HCT116 (cell line): ENCODE data around the gene SCN3B. TPM values are rescaled to one million over a fixed set of nuclear protein-coding genes. Genes with fewer than 3 reads are reported as not detected.

Experiments used
- ATAC-seq: fragments of 200-7000 bp; cut with Tn5 transposase; 2 replicates; pipeline ENCODE4 v1.9.1; 2020; ENCODE audit warnings: mild to moderate bottlenecking, moderate library complexity
- BruUV-seq: library from RNA; stranded (reverse); fragments of 400-500 nt; replicated peaks from 2 replicates; lab custom pipeline; 2021; lab: Mats Ljungman, UMichigan
- CTCF ChIA-PET: fragments of 300-600 bp; sonication (Branson Sonifier 250); formaldehyde crosslinking; loops from one replicate; lab custom pipeline; 2021; ENCODE audit warnings: antibody characterized with exemption; lab: Charles Lee
- POLR2A ChIA-PET: fragments of 300-600, 350-600 bp; sonication (Branson Sonifier 250); formaldehyde crosslinking; loops from one replicate; lab custom pipeline; 2021; ENCODE audit warnings: antibody characterized with exemption; lab: Charles Lee
- RAD21 ChIA-PET, 2 experiments: fragments of 300-600 bp; sonication (Branson Sonifier 250); formaldehyde crosslinking; loops; one replicate each; lab custom pipeline; 2023; ENCODE audit warnings: low total read pairs in 2 of 2; ENCODE audit not compliant: uncharacterized antibody in 2 of 2, unreplicated experiment in 2 of 2, low non-redundant PET in 1 of 2; lab: Charles Lee
- DNase-seq: peaks from one replicate; pipeline ENCODE4 v3.0.0-alpha.2; 2010; ENCODE audit warnings: low read depth, low spot score
- H2AFZ ChIP-seq: fragments of 200-600 bp; shearing (Covaris generic), sonication (generic); 2 replicates; pipeline ENCODE4 v1.6.1; 2017; ENCODE audit warnings: low read depth, mixed run types, mixed read lengths, antibody characterized with exemption, low read length; ENCODE audit not compliant: poor library complexity, severe bottlenecking
- H3K27ac ChIP-seq: 2 replicates; pipeline ENCODE4 v1.5.1; 2012; ENCODE audit warnings: low read depth, low read length
- H3K27me3 ChIP-seq: fragments of 200-600 bp; sonication (generic); 2 replicates; pipeline ENCODE4 v1.6.1; 2016; ENCODE audit warnings: mixed run types, low read length, mixed read lengths; ENCODE audit not compliant: insufficient read depth
- H3K36me3 ChIP-seq, 2 experiments: fragments of 200-500 bp in 1 of 2; fragments of 200-600 bp in 1 of 2; sonication (Bioruptor generic) in 1 of 2; sonication (generic) in 1 of 2; 2 replicates each; pipeline versions ENCODE4 v1.5.1 to v1.6.1; 2014 to 2016; ENCODE audit warnings: low read length in 2 of 2, inconsistent platforms in 1 of 2, mixed read lengths in 1 of 2, mixed run types in 1 of 2; ENCODE audit not compliant: insufficient read depth in 2 of 2, control insufficient read depth in 1 of 2
- H3K4me1 ChIP-seq, 2 experiments: fragments of 200-600 bp in 1 of 2; sonication (generic) in 1 of 2; 2 replicates each; pipeline versions ENCODE4 v1.5.1 to v1.6.1; 2012 to 2017; ENCODE audit warnings: low read length in 2 of 2, inconsistent platforms in 1 of 2, mild to moderate bottlenecking in 1 of 2, mixed read lengths in 1 of 2, mixed run types in 1 of 2, moderate library complexity in 1 of 2; ENCODE audit not compliant: insufficient read depth in 2 of 2, control insufficient read depth in 1 of 2
- H3K4me2 ChIP-seq: fragments of 200-600 bp; sonication (generic); 2 replicates; pipeline ENCODE4 v1.6.1; 2017; ENCODE audit warnings: mixed run types, low read length, mixed read lengths
- H3K4me3 ChIP-seq, 2 experiments: fragments of 200-600 bp in 1 of 2; sonication (generic) in 1 of 2; replicated peaks in 1 of 2; 2 replicates each; pipeline ENCODE4 v1.5.1; 2011 to 2016; ENCODE audit warnings: low read length in 2 of 2, control low read depth in 1 of 2, low read depth in 1 of 2, mild to moderate bottlenecking in 1 of 2, mixed read lengths in 1 of 2, mixed run types in 1 of 2
- H3K79me2 ChIP-seq: fragments of 200-600 bp; sonication (generic); 2 replicates; pipeline ENCODE4 v1.6.1; 2017; ENCODE audit warnings: mild to moderate bottlenecking, mixed run types, low read length, moderate library complexity, mixed read lengths; ENCODE audit not compliant: insufficient read depth
- H3K9ac ChIP-seq: fragments of 200-600 bp; sonication (generic); 2 replicates; pipeline ENCODE4 v1.6.1; 2016; ENCODE audit warnings: low read length, mixed read lengths
- H3K9me2 ChIP-seq: fragments of 200-600 bp; sonication (generic), shearing (Covaris generic); 2 replicates; pipeline ENCODE4 v1.6.1; 2017; ENCODE audit warnings: mixed run types, mild to moderate bottlenecking, moderate library complexity; ENCODE audit not compliant: insufficient read depth
- H3K9me3 ChIP-seq, 2 experiments: fragments of 200-500 bp in 1 of 2; fragments of 200-600 bp in 1 of 2; sonication (Bioruptor generic) in 1 of 2; sonication (generic) in 1 of 2; 2 replicates each; pipeline ENCODE4 v1.6.1; 2014 to 2017; ENCODE audit warnings: low read length in 2 of 2, mixed read lengths in 2 of 2, inconsistent platforms in 1 of 2, low read depth in 1 of 2, mild to moderate bottlenecking in 1 of 2, mixed run types in 1 of 2, moderate library complexity in 1 of 2; ENCODE audit not compliant: control insufficient read depth in 1 of 2, insufficient read depth in 1 of 2
- H4K20me1 ChIP-seq: fragments of 200-600 bp; sonication (generic), shearing (Covaris generic); 2 replicates; pipeline ENCODE4 v1.6.1; 2017; ENCODE audit warnings: mixed run types, mild to moderate bottlenecking, moderate library complexity; ENCODE audit not compliant: insufficient read depth
- ATF3 ChIP-seq: IDR thresholded peaks from 2 replicates; pipeline ENCODE4 v1.6.1; 2012
- CEBPB ChIP-seq: IDR thresholded peaks from 2 replicates; pipeline ENCODE4 v1.6.1; 2012; ENCODE audit warnings: low read depth
- CTCF ChIP-seq, 3 experiments: fragments of 200-600 bp in 1 of 3; sonication (generic) in 1 of 3; IDR thresholded peaks in 2 of 3; conservative IDR thresholded peaks in 1 of 3; 2 replicates each; pipeline ENCODE4 v1.5.1; 2012 to 2017; ENCODE audit warnings: low read depth in 2 of 3, low read length in 2 of 3, antibody characterized with exemption in 1 of 3, borderline replicate concordance in 1 of 3, control low read depth in 1 of 3, mild to moderate bottlenecking in 1 of 3, mixed read lengths in 1 of 3, mixed run types in 1 of 3, moderate library complexity in 1 of 3; ENCODE audit not compliant: insufficient read depth in 1 of 3
- ELF1 ChIP-seq: IDR thresholded peaks from 2 replicates; pipeline ENCODE4 v1.6.1; 2012; ENCODE audit warnings: low read depth, borderline replicate concordance
- EZH2 ChIP-seq: fragments of 200-600 bp; sonication (generic); IDR thresholded peaks from 2 replicates; pipeline ENCODE4 v1.6.1; 2017; ENCODE audit warnings: antibody characterized with exemption, mixed run types
- EZH2phosphoT487 ChIP-seq: fragments of 200-600 bp; IDR thresholded peaks from 2 replicates; pipeline ENCODE4 v1.6.1; 2018; ENCODE audit warnings: antibody characterized with exemption, borderline replicate concordance
- FOSL1 ChIP-seq: IDR thresholded peaks from 2 replicates; pipeline ENCODE4 v1.6.1; 2012; ENCODE audit warnings: low read depth
- JUND ChIP-seq: IDR thresholded peaks from 2 replicates; pipeline ENCODE4 v1.6.1; 2012
- MAX ChIP-seq: IDR thresholded peaks from 2 replicates; pipeline ENCODE4 v1.6.1; 2012
- POLR2A ChIP-seq: IDR thresholded peaks from 2 replicates; pipeline ENCODE4 v1.7.0; 2011; ENCODE audit warnings: borderline replicate concordance; ENCODE audit not compliant: insufficient read depth, insufficient read length; ENCODE audit errors: extremely low read depth
- POLR2AphosphoS5 ChIP-seq: IDR thresholded peaks from 2 replicates; pipeline ENCODE4 v1.6.1; 2011; ENCODE audit warnings: mild to moderate bottlenecking, low read depth, low read length, moderate library complexity
- RAD21 ChIP-seq: IDR thresholded peaks from 2 replicates; pipeline ENCODE4 v1.6.1; 2012; ENCODE audit warnings: low read depth, mild to moderate bottlenecking
- REST ChIP-seq: IDR thresholded peaks from 2 replicates; pipeline ENCODE4 v1.6.1; 2012; ENCODE audit warnings: low read depth
- SP1 ChIP-seq: IDR thresholded peaks from 2 replicates; pipeline ENCODE4 v1.6.1; 2012; ENCODE audit warnings: low read depth
- SRF ChIP-seq: IDR thresholded peaks from 2 replicates; pipeline ENCODE4 v1.6.1; 2012; ENCODE audit warnings: low read depth
- TCF7L2 ChIP-seq: IDR thresholded peaks from 2 replicates; pipeline ENCODE4 v1.7.0; 2011; ENCODE audit warnings: borderline replicate concordance, inconsistent platforms; ENCODE audit not compliant: insufficient read depth, insufficient read length; ENCODE audit errors: extremely low read depth
- YY1 ChIP-seq: IDR thresholded peaks from 2 replicates; pipeline ENCODE4 v1.6.1; 2011; ENCODE audit warnings: low read length, low read depth, moderate library complexity, mild to moderate bottlenecking; ENCODE audit not compliant: insufficient replicate concordance; ENCODE audit errors: extremely low read depth
- ZBTB33 ChIP-seq: IDR thresholded peaks from 2 replicates; pipeline ENCODE4 v1.6.1; 2011; ENCODE audit warnings: mild to moderate bottlenecking, low read length, moderate library complexity; ENCODE audit not compliant: insufficient replicate concordance; ENCODE audit errors: extremely low read depth
- ZFX ChIP-seq: fragments of 450-650 bp; IDR thresholded peaks from 2 replicates; pipeline ENCODE4 v1.6.1; 2017
- ZNF274 ChIP-seq: fragments of 200-500 bp; sonication (Bioruptor generic); IDR thresholded peaks from 2 replicates; pipeline ENCODE4 v1.6.1; 2014; ENCODE audit warnings: mild to moderate bottlenecking, low read depth, low read length, inconsistent platforms
- intact Hi-C: fragments of 100-400 bp; cut with micrococcal nuclease; formaldehyde crosslinking; loops from 2 replicates; pipeline ENCODE4 v1.10.0; 2022
- total RNA-seq: library from RNA; stranded (reverse); gene quantifications from one replicate; pipeline ENCODE4 v1.2.1, GENCODE V29; 2021; ENCODE audit not compliant: unreplicated experiment

Gene SCN3B
- total RNA-seq, 1 experiment from 2014 or later, result 0.05 TPM

GRCh38 chr11:123702696-123703095, 48.3 kb upstream of the SCN3B start:
- H3K79me2 ChIP-seq, result no peaks in the 10 kb centered on the region
- TF ChIP-seq POLR2A (no peak), CEBPB (no peak), YY1 (no peak), MAX (no peak), FOSL1 (no peak), CTCF (IDR thresholded peaks at IDR 0.05 in 2 of 3, conservative IDR thresholded peaks at IDR 0.05 in 1 of 3; ENCODE audit: borderline replicate concordance in 1 of 3, insufficient read depth in 1 of 3, low read depth in 2 of 3, low read length in 2 of 3) (no peak), ZNF274 (no peak), RAD21 (no peak), POLR2AphosphoS5 (no peak), EZH2phosphoT487 (no peak), ELF1 (no peak), EZH2 (no peak), JUND (no peak), SP1 (no peak), ATF3 (no peak), ZFX (no peak), ZBTB33 (no peak), REST (no peak), SRF (no peak), TCF7L2 (no peak)
- H3K27me3 ChIP-seq, result peaks cover 14% of the 10 kb centered on the region
- no peak overlapping the region for H3K27ac ChIP-seq
- no peaks in the 10 kb centered on the region for H3K36me3 ChIP-seq
- no peaks in the 10 kb centered on the region for H3K4me1 ChIP-seq
- no peak for ATAC-seq
- no peak overlapping the region for H2AFZ ChIP-seq
- H3K9me2 ChIP-seq, result no peaks in the 10 kb centered on the region
- no peak overlapping the region for H3K4me2 ChIP-seq
- no peak overlapping the region for H3K9ac ChIP-seq
- no peak for DNase-seq
- intact Hi-C loops, result loop anchor here (10.0 kb wide), 1 partner anchor 188 kb away; no protein-coding TSS in a partner anchor
- RAD21 ChIA-PET, result no interaction called here
- no peak overlapping the region for H3K4me3 ChIP-seq
- POLR2A ChIA-PET, result no interaction called here
- CTCF ChIA-PET, result interaction anchor here (1.0 kb wide), 2 partner anchors 9 to 122 kb away, joined by 3 read pairs; no protein-coding TSS in a partner anchor
- BruUV-seq, result no TSS peak
- H4K20me1 ChIP-seq, result no peaks in the 10 kb centered on the region
- H3K9me3 ChIP-seq, result no peaks in the 10 kb centered on the region
